NCI-H1694 (cell line): ENCODE measurements around the gene SKAP1.
"Not testable (repeated sequence)": the region's sequence is repeated elsewhere in the genome, so short reads cannot be mapped to it uniquely, and the experiment has no call there.

Experiments
- DNase-seq: peaks from one replicate; lab custom pipeline; 2025; lab: John Stamatoyannopoulos, UW

Gene SKAP1

DNA sequence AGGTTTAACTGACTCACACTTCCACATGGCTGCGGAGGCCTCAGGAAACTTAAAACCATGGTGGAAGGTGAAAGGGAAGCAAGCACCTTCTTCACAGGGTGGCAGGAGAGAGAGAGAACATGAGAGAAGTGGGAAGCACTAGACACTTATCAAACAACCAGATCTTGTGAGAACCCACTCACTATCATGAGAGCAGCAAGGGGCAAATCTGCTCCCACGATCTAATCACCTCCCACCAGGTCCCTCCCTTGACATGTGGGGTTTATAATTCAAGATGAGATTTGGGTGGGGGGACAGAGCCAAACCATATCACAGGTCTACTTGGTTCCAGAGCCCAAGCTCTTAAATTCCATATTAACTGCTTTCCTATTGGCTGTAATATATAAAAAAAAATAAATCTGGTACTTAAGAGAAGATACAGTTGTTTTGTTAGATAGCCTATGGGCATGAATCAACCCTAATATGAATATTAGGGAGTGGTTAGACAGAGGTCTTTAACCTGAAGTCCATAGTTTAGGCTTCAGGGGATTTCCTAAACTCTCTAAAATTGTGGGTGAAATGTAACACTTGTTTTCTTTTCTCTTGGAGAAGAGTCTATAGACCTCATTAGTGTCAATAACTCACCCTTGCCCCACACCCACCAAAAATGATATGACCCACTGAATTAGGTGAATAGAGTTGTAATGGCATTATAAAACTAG, 56.7 kb downstream of the SKAP1 start:
- DNase-seq: no peak

GRCh38 chr17:48368967-48369366, 61.0 kb downstream of the SKAP1 start:
- DNase-seq: not testable (repeated sequence)

- DNase-seq: no peak
These were observed 61.6 kb downstream of the SKAP1 start for GRCh38 chr17:48368352-48368908.

- DNase-seq: peak; percentile 28
These were observed 66.9 kb downstream of the SKAP1 start for GRCh38 chr17:48363161-48363560.

- not testable (repeated sequence) for DNase-seq
These were observed 69.0 kb downstream of the SKAP1 start for GRCh38 chr17:48360861-48361633.

DNA sequence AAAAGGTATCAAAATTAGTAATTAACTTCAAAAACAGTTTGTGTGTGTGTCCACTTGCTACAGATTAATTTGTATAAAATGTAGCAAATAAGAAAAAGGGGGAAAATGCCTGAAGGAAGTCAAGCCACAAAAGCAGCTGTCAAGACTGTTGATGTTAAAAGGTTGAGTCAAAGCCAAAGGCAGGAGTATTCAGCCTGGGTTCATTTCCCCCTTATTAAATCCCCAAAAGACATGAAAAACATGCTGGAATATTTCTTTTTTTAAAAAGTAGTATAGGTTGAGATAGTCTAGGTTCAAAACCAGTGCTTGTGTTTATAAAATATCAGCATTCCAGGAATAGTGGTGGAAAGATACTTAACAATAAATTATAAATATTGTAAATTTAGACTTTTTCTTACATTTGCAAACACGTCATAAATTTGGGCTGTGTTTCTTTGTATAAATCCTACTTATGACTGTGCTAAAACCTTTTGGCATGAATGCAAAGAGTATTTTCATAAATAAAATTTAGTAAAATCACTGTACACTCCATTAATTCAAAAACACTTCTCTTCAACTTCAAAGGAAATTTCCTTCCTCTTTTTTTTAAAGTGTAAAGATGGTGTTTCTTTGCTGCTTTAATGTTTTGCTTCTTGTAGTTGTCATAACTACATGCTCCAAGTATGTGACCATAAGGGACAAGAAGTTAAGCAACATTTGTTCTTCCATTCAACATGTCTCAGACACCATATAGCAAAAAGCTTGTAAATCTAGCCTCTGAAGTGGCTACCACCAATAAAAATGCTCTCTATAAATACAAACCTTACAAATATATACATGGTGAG, 72.0 kb downstream of the SKAP1 start:
- DNase-seq: no peak

DNA sequence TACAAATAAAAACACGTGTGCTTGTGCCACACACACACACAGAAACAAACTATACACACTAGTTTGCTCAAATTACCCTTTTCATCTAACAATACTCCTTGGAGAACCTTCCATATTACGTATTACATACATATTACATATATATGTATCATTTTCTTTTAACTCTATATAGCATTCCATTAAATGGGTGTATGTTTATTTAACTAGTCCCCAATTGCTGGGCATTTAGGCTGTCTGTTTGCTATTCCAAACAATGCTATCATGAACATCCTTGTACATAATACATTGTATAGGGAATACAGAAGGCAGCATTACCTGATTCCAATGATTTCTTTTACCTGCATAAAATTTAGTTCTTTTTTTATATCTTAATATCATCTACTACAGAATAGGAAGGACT, 73.1 kb downstream of the SKAP1 start:
- DNase-seq: no peak

GRCh38 chr17:48352630-48353029, 77.4 kb downstream of the SKAP1 start:
- no peak for DNase-seq

- DNase-seq: no peak
These were observed 78.1 kb downstream of the SKAP1 start for GRCh38 chr17:48351911-48352332.

DNA sequence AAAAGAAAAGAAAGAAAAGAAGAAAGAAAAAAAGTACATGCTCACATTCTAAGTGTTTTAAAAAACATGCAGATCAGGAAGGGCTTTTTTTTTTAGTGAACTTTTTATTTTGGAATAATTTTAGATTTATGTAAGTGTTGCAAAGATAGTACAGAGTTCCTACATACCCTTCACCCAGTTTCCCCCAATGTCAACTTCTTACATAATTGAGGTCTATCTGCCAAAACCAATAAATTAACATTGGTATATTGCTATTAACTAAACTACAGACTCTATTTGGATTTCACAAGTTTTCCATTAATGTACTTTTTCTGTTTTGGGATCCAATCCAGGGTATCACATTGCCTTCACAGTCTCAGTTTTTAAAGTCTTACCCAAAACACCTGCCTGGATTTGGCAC, 81.7 kb downstream of the SKAP1 start:
- DNase-seq: no peak

GRCh38 chr17:48347177-48347576, 82.8 kb downstream of the SKAP1 start:
- DNase-seq: no peak

GRCh38 chr17:48344251-48344650, 85.8 kb downstream of the SKAP1 start:
- no peak for DNase-seq

DNA sequence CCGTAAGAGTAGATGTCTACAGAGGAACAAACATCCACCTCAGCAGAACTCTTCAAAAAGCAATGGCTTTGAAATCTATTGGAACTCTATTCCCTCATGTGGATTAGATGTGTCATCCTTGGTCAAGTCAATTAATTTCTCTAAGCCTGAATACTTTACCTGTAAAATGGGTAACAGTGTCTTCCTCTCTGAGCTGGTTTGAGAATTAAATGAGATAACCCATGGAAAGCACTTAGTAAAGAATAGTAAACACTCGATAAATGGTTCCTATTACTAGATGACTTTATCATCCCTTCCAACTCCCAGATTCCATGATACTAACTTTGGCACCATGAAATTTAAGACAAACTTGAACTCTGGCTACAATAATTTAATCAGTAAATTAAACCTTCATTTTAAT, 89.1 kb downstream of the SKAP1 start:
- no peak for DNase-seq

GRCh38 chr17:48338720-48339119, 91.3 kb downstream of the SKAP1 start:
- no peak for DNase-seq

DNA sequence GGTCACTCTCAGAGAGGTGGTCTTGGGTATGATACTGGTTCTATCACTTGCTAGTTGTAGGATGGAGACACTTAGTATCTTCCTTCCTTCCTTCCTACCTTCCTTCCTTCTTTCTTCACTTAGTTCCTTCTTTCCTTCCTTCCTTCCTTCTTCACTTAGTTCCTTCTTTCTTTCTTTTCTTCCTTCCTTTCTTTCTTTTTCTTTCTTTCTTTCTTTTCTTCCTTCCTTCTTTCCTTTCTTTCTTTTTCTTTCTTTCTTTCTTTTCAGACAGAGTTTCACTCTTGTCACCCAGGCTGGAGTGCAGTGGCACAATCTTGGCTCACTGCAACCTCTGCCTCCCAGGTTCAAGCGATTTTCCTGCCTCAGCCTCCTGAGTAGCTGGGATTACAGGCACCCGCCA, 92.1 kb downstream of the SKAP1 start:
- DNase-seq: not testable (repeated sequence)

GRCh38 chr17:48336986-48337385, 93.0 kb downstream of the SKAP1 start:
- DNase-seq: no peak

DNA sequence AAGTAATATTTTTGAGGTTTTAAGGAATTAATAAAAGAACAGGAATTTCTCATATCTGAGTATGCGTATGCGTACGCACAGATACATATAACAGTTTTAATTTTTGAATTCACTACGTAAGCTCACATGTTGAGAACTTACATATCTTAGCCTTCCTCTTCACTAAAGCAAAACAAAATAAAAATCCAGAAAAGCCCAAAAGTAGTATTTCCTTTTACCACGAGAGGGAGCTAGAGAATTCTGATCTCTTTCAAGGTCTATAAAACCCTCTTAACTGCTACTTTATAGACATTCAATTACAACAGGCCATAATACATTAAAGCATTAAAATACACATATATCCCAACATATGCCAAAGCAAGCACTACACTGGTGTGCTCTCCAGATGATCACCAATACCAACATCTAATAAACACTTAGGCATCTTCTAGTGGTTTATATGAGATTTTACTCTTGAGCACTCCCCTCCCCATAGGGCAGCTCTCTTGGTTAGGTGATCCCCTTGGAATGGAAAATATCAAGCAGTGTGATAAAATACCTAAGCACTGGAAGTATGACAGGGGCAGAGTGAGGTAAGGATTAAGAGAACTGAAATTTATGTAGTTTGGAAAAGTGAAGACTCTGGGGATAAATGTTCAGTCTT, 94.0 kb downstream of the SKAP1 start:
- DNase-seq: peak; percentile 70

DNA sequence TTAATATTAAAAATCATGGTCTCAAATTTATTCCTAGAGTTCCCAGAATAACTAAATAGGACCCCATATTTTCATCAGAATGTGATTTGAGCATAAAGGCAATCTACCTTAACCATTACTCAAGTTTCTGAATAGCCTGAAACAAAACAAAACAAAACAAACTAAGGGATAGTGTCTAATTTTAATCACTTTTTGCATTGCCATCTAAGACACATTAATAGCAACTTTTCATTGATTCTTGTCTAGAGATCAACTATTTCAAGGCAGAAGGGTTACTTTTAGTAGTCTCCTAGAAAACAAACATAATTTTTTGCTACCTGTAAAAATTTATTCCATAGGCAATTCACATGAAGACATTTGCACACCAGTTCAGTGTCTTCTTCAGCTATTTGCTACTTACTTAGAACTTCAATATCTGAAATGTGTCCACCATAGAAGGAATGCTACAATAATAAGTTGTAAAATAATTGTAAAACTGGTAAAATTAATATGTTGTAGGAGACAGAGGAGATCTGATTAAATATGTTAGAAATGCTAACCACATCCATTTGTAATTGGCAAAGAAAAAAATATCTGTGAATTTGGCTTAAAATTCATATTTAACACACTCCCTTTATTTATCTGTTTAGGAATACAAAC, 94.7 kb downstream of the SKAP1 start:
- no peak for DNase-seq

- no peak for DNase-seq
These were observed 96.9 kb downstream of the SKAP1 start for GRCh38 chr17:48333034-48333530.

DNA sequence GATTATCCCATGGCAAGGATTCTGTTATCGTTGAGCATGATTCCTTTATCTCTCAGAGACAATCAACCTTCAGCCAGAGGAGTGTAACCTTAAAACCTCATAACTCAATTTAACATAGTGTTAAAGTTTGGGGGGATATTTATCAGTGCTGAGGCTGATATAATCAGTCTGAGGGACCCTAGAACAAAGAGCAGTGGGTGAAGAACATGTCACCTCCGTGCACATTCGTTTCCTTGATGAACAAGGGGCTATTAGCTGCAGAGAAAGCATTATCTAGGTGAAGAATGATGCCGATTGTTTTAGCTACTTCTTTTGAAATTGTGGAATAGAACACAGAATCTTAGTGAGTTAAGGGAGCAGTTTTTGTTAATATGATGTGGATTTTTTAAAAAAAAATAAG, 99.1 kb downstream of the SKAP1 start:
- no peak for DNase-seq

- DNase-seq: no peak
These were observed 99.6 kb downstream of the SKAP1 start for GRCh38 chr17:48330421-48330820.
